Neural cell (in vitro differentiated cells): ENCODE measurements around the gene ANKS1B. TPM values are rescaled to one million over a fixed set of nuclear protein-coding genes. Genes with fewer than 3 reads are reported as not detected.

ENCODE experiments used
- H2AFZ ChIP-seq: fragments of 200-600, 300-800 bp; sonication (generic), shearing (Covaris generic); 2 replicates; pipeline ENCODE4 v1.6.0; 2014; ENCODE audit warnings: low read depth, mild to moderate bottlenecking, antibody characterized with exemption, low read length, moderate library complexity
- H3F3A ChIP-seq: fragments of 200-600 bp; shearing (Covaris generic); 2 replicates; pipeline ENCODE4 v1.6.1; 2016; ENCODE audit warnings: mild to moderate bottlenecking, moderate library complexity, mixed read lengths, antibody characterized with exemption, low read length; ENCODE audit not compliant: insufficient read depth, poor library complexity, severe bottlenecking
- H3K27ac ChIP-seq: fragments of 200-600, 300-800 bp; sonication (generic), shearing (Covaris generic); 2 replicates; pipeline ENCODE4 v1.5.1; 2014; ENCODE audit warnings: mild to moderate bottlenecking, low read length, moderate library complexity
- H3K27me3 ChIP-seq: fragments of 300-800, 200-600 bp; sonication (generic), shearing (Covaris generic); 2 replicates; pipeline ENCODE4 v1.6.0; 2014; ENCODE audit warnings: mild to moderate bottlenecking, low read depth, low read length, moderate library complexity; ENCODE audit not compliant: insufficient read depth
- H3K36me3 ChIP-seq: fragments of 300-800, 200-600 bp; sonication (generic), shearing (Covaris generic); 2 replicates; pipeline ENCODE4 v1.5.1; 2014; ENCODE audit warnings: mild to moderate bottlenecking, antibody characterized with exemption, low read length, moderate library complexity; ENCODE audit not compliant: insufficient read depth
- H3K4me2 ChIP-seq: fragments of 300-800, 200-600 bp; sonication (generic), shearing (Covaris generic); 2 replicates; pipeline ENCODE4 v1.6.0; 2014; ENCODE audit warnings: mild to moderate bottlenecking, low read length
- H3K4me3 ChIP-seq: fragments of 300-800, 200-600 bp; sonication (generic), shearing (Covaris generic); 2 replicates; pipeline ENCODE4 v1.5.1; 2014; ENCODE audit warnings: mild to moderate bottlenecking, low read length, moderate library complexity
- H3K79me2 ChIP-seq: fragments of 200-600 bp; shearing (Covaris generic); replicated peaks from 2 replicates; pipeline ENCODE4 v1.6.0; 2014; ENCODE audit warnings: mild to moderate bottlenecking, low read length, moderate library complexity; ENCODE audit not compliant: insufficient read depth
- H3K9ac ChIP-seq: fragments of 300-800, 200-600 bp; sonication (generic), shearing (Covaris generic); 2 replicates; pipeline ENCODE4 v1.6.1; 2016; ENCODE audit warnings: mild to moderate bottlenecking, low read length, mixed read lengths
- H3K9me2 ChIP-seq: fragments of 200-600 bp; shearing (Covaris generic); 2 replicates; pipeline ENCODE4 v1.6.1; 2016; ENCODE audit warnings: mild to moderate bottlenecking, low read length, mixed read lengths; ENCODE audit not compliant: insufficient read depth
- H3K9me3 ChIP-seq: fragments of 200-600, 300-800 bp; sonication (generic), shearing (Covaris generic); 2 replicates; pipeline ENCODE4 v1.6.1; 2016; ENCODE audit warnings: mild to moderate bottlenecking, mixed run types, low read length, moderate library complexity, mixed read lengths
- H4K20me1 ChIP-seq: fragments of 200-600 bp; shearing (Covaris generic); 2 replicates; pipeline ENCODE4 v1.6.1; 2016; ENCODE audit warnings: mild to moderate bottlenecking, mixed run types; ENCODE audit not compliant: insufficient read depth
- CTCF ChIP-seq: fragments of 450-650 bp; IDR thresholded peaks from 2 replicates; pipeline ENCODE4 v1.5.1; 2014; ENCODE audit warnings: antibody characterized with exemption, mild to moderate bottlenecking, moderate library complexity; ENCODE audit not compliant: poor library complexity, severe bottlenecking
- EZH2 ChIP-seq: fragments of 200-600, 300-800 bp; shearing (Covaris generic), sonication (generic); IDR thresholded peaks from 2 replicates; pipeline ENCODE4 v1.6.1; 2014; ENCODE audit warnings: antibody characterized with exemption, low read length, borderline replicate concordance, mild to moderate bottlenecking; ENCODE audit not compliant: insufficient read depth, poor library complexity, severe bottlenecking
- POLR2AphosphoS5 ChIP-seq: IDR thresholded peaks from 2 replicates; pipeline ENCODE4 v1.6.1; 2012
- RAD21 ChIP-seq: fragments of 450-650 bp; conservative IDR thresholded peaks from 2 replicates; pipeline ENCODE4 v1.6.1; 2014; ENCODE audit warnings: antibody characterized with exemption, mild to moderate bottlenecking, moderate library complexity
- REST ChIP-seq: IDR thresholded peaks from 2 replicates; pipeline ENCODE4 v1.6.1; 2012; ENCODE audit warnings: borderline replicate concordance
- SMC3 ChIP-seq: fragments of 450-650 bp; conservative IDR thresholded peaks from 2 replicates; pipeline ENCODE4 v1.6.1; 2014; ENCODE audit warnings: antibody characterized with exemption, mild to moderate bottlenecking, moderate library complexity; ENCODE audit not compliant: poor library complexity
- polyA plus RNA-seq: library from polyadenylated mRNA; depleted of rRNA; stranded (reverse); fragments of >200 nt; gene quantifications from 2 replicates; pipeline ENCODE4 v1.2.3, GENCODE V29; 2014

ANKS1B gene
- polyA plus RNA-seq, 1 donor from 2014 or later = 65.6 TPM

GRCh38 chr12:99810718-99811593 lies 173.8 kb downstream of the ANKS1B start:
- H4K20me1 ChIP-seq = no peaks in the 10 kb centered on the region

GRCh38 chr12:99809909-99810308 lies 174.8 kb downstream of the ANKS1B start:
- Histone ChIP-seq H2AFZ (no peak overlapping the region), H3K36me3 (no peaks in the 10 kb centered on the region), H3F3A (no peaks in the 10 kb centered on the region), H3K4me3 (no peak overlapping the region), H3K4me2 (no peak overlapping the region), H3K9ac (no peak overlapping the region), H3K27me3 (no peaks in the 10 kb centered on the region), H3K9me3 (no peaks in the 10 kb centered on the region), H4K20me1 (no peaks in the 10 kb centered on the region), H3K79me2 (no peaks in the 10 kb centered on the region), H3K27ac (no peak overlapping the region), H3K9me2 (no peaks in the 10 kb centered on the region)
- TF ChIP-seq EZH2 = no peak
- TF ChIP-seq SMC3 = no peak
- TF ChIP-seq CTCF = no peak
- TF ChIP-seq RAD21 = no peak
- no peak for TF ChIP-seq REST

More at GRCh38 chr12:99810718-99811593, 173.8 kb downstream of the ANKS1B start:
- Histone ChIP-seq H3K4me3 (no peak overlapping the region), H3K36me3 (no peaks in the 10 kb centered on the region), H2AFZ (no peak overlapping the region), H3K9me2 (no peaks in the 10 kb centered on the region), H3K27ac (no peak overlapping the region), H3K27me3 (no peaks in the 10 kb centered on the region), H3K9me3 (no peaks in the 10 kb centered on the region), H3K4me2 (no peak overlapping the region), H3F3A (no peaks in the 10 kb centered on the region), H3K79me2 (no peaks in the 10 kb centered on the region), H3K9ac (no peak overlapping the region)
- peak; percentile 66 for TF ChIP-seq CTCF
- no peak for TF ChIP-seq POLR2AphosphoS5
- TF ChIP-seq SMC3 = peak; percentile 80
- TF ChIP-seq RAD21 = peak; percentile 68
- TF ChIP-seq REST = no peak
